Measurements from ENCODE around the gene HK1.

The HK1 gene

GRCh38 chr10:69311309-69311708 is 33.0 kb downstream of the HK1 start:
- no peak for DNase-seq
- TF ChIP-seq POLR2A (IDR thresholded peaks at IDR 0.05; ENCODE audit: low read length), result no peak
- no peak for TF ChIP-seq GATA1 (IDR thresholded peaks at IDR 0.05; ENCODE audit: low read depth, low read length)

- DNase-seq, result peak in 1 of 2 experiments; percentile 43
- TF ChIP-seq GATA1 (IDR thresholded peaks at IDR 0.05; ENCODE audit: low read depth, low read length), result no peak
- TF ChIP-seq POLR2A (IDR thresholded peaks at IDR 0.05; ENCODE audit: low read length), result no peak
Measured at GRCh38 chr10:69312528-69312927, 34.2 kb downstream of the HK1 start.

- peak; percentile 72 to 84 for DNase-seq
- TF ChIP-seq GATA1 (IDR thresholded peaks at IDR 0.05; ENCODE audit: low read depth, low read length) (no peak), POLR2A (IDR thresholded peaks at IDR 0.05; ENCODE audit: low read length) (no peak)
Measured at GRCh38 chr10:69315100-69315542, 36.8 kb downstream of the HK1 start.

- TF ChIP-seq POLR2A (IDR thresholded peaks at IDR 0.05; ENCODE audit: low read length) (peak; percentile 99), GATA1 (IDR thresholded peaks at IDR 0.05; ENCODE audit: low read depth, low read length) (peak; percentile 72)
Measured at GRCh38 chr10:69315610-69316312, 37.5 kb downstream of the HK1 start.

GRCh38 chr10:69316313-69317059 is 38.2 kb downstream of the HK1 start:
- DNase-seq, result peak; percentile 82 to 88
- TF ChIP-seq GATA1 (IDR thresholded peaks at IDR 0.05; ENCODE audit: low read depth, low read length) (no peak), POLR2A (IDR thresholded peaks at IDR 0.05; ENCODE audit: low read length) (no peak)

More at GRCh38 chr10:69315610-69316312, 37.5 kb downstream of the HK1 start:
- peak; percentile 95 to 98 for DNase-seq

GRCh38 chr10:69317175-69317604 is 38.9 kb downstream of the HK1 start:
- peak; percentile 92 to 93 for DNase-seq
- TF ChIP-seq POLR2A (IDR thresholded peaks at IDR 0.05; ENCODE audit: low read length), result peak; percentile 94
- TF ChIP-seq GATA1 (IDR thresholded peaks at IDR 0.05; ENCODE audit: low read depth, low read length), result no peak

GRCh38 chr10:69317626-69318105 is 39.4 kb downstream of the HK1 start:
- TF ChIP-seq GATA1 (IDR thresholded peaks at IDR 0.05; ENCODE audit: low read depth, low read length), result no peak
- TF ChIP-seq POLR2A (IDR thresholded peaks at IDR 0.05; ENCODE audit: low read length), result no peak
- DNase-seq, result no peak

- DNase-seq, result peak; percentile 90 to 95
- no peak for TF ChIP-seq GATA1 (IDR thresholded peaks at IDR 0.05; ENCODE audit: low read depth, low read length)
- TF ChIP-seq POLR2A (IDR thresholded peaks at IDR 0.05; ENCODE audit: low read length), result no peak
Measured at GRCh38 chr10:69318106-69318866, 40.0 kb downstream of the HK1 start.

GRCh38 chr10:69318867-69319727 is 40.8 kb downstream of the HK1 start:
- peak; percentile 62 for TF ChIP-seq POLR2A (IDR thresholded peaks at IDR 0.05; ENCODE audit: low read length)
- no peak for TF ChIP-seq GATA1 (IDR thresholded peaks at IDR 0.05; ENCODE audit: low read depth, low read length)
- DNase-seq, result peak; percentile 82 to 90

- DNase-seq, result peak; percentile 56 to 64
- TF ChIP-seq GATA1 (IDR thresholded peaks at IDR 0.05; ENCODE audit: low read depth, low read length) (no peak), POLR2A (IDR thresholded peaks at IDR 0.05; ENCODE audit: low read length) (no peak)
Measured at GRCh38 chr10:69319841-69320316, 41.6 kb downstream of the HK1 start.

- TF ChIP-seq GATA1 (IDR thresholded peaks at IDR 0.05; ENCODE audit: low read depth, low read length), result no peak
- no peak for TF ChIP-seq POLR2A (IDR thresholded peaks at IDR 0.05; ENCODE audit: low read length)
- no peak for DNase-seq
Measured at GRCh38 chr10:69320521-69320920, 42.2 kb downstream of the HK1 start.

- TF ChIP-seq GATA1 (IDR thresholded peaks at IDR 0.05; ENCODE audit: low read depth, low read length) (no peak), POLR2A (IDR thresholded peaks at IDR 0.05; ENCODE audit: low read length) (no peak)
- DNase-seq, result peak; percentile 38 to 59
Measured at GRCh38 chr10:69321039-69321715, 42.9 kb downstream of the HK1 start.
